HTR-8/SVneo (cell line): ENCODE results near the gene C13orf42.
"Not testable (repeated sequence)": the region's sequence is repeated elsewhere in the genome, so short reads cannot be mapped to it uniquely, and the experiment has no call there.

Experiments
- DNase-seq: peaks from one replicate; pipeline ENCODE4 v3.0.0; 2011; ENCODE audit warnings: low spot score, mixed read lengths; ENCODE audit not compliant: insufficient read length
- FAIRE-seq: peaks from 2 replicates; lab custom pipeline; 2011; peaks lifted over from hg19 to GRCh38; lab: Jason Lieb, UNC

The C13orf42 gene

DNA sequence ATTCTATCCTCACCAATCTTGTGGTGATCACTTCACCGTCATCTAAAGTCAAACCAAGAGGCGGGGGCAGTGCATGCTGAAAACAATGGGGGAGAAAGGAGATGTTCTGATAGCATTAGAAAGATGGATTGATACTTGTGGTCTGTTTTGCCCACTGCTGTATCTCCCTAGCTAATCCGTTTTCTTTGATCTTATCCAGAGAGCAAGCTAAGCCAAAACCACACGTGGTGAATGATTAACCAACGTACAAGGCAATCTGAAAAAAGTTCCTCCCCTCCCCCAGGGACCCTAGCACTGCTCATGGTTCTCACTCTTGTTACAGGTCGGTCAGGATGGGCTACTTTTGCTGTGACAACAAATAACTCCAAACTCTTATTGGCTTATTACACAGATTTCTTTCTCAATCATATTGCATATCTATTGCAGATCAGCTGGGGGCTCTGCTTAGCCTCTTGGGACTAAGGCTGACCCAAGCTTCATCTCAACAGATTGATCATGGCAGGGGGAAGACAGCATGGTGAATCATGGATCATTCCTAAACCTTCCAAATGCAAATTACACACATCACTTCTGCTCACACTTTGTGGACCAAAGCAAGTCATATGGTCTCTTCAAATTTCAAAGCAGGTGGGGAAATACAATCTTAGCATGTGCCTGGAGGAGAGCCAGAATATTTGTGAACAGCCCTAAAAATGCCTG lies 11.9 kb upstream of the C13orf42 start:
- no peak for FAIRE-seq
- DNase-seq: no peak

- FAIRE-seq: not testable (repeated sequence)
These were observed 9.8 kb upstream of the C13orf42 start for GRCh38 chr13:51120873-51121272.

DNA sequence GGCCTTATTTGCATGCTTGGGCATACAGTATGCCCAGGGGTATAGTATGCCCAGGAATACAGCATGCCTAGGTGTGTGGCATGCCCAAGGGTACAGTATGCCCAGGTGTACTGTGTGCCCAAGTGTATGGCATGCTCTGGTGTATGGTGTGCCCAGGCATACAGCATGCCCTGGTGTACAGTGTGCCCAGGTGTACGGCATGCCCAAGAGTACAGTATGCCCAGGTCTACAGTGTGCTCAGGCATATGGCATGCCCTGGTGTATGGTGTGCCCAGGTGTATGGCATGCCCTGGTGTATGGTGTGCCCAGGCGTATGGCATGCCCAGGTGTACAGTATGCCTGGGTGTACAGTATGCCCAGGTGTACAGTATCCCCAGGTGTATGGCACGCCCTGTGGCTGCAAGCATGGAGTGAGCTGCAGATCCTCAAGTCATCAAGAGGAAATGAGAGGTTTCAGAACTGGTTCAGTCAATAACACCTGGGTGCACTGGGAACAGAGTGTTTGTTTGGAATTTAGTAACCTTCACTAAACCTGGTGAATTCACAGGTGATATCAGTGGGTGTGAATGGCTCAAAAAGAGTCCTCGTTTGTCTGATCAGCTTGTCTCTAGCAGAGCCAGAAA lies 7.8 kb upstream of the C13orf42 start:
- no peak for FAIRE-seq
- DNase-seq: no peak

More at GRCh38 chr13:51120873-51121272, 9.8 kb upstream of the C13orf42 start:
- DNase-seq: peak; percentile 7

GRCh38 chr13:51113969-51114368 lies 2.9 kb upstream of the C13orf42 start:
- DNase-seq (no peak), FAIRE-seq (no peak)

- DNase-seq: no peak
- FAIRE-seq: no peak
These were observed 2.3 kb upstream of the C13orf42 start for GRCh38 chr13:51113186-51113881.

- FAIRE-seq: no peak
- no peak for DNase-seq
These were observed 1.7 kb upstream of the C13orf42 start for GRCh38 chr13:51112771-51113170.

DNA sequence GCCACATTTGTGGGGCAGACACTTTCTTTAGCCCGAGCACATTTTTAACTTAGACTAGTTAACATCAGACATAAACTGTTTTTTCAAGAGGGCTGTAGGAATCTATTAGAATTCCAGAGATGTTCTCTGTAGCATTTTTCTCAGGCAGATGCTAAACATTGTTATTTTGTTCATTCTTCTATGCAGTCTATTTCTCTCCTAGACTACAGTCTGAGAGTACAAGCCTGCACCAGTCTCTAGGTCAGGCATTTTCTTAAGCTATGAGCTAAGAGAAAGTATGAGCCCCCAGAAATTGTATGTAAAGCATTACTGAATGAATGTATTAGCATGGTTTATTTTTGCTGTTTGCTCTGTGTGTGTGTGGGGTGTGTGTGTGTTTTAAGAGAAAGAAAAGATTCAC lies 923 bp upstream of the C13orf42 start:
- FAIRE-seq: no peak
- DNase-seq: no peak

DNA sequence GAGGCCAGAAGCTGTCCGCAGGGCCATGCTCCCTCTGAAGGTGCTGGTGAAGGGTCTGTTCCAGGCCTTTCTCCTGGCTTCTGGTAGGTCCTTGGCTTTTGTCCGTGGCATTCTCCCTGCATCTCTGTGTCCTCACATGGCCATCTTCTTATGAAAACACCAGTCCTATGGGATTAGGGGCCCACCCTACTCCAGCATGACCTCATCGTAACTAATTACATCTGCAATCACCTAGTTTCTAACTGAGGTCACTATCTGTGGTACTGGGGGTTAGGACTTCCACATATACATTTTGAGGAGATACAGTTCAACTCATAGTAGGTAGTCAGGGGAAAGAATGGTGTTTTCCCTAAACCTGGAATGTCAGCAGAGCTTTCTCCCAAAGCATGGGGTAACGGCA lies 3.1 kb downstream of the C13orf42 start:
- no peak for FAIRE-seq
- DNase-seq: no peak

DNA sequence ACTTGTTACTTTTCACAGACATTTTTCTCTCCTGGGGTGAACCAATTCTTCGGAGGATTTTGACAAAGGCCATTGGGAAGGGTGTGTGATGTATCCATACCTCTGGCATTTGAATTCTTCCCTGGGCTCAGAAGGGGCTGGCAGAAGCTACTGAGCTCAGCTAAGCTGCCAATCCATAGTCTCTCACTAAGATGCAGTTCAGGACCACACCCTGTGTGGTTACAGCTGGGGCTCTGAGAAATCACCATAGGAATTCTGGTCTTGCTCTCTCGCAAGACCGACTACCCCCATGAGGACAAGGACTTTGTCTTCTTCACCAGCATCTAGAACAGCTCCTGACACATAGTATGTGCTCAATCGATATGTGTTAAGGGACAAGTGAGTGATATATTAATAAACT lies 6.0 kb downstream of the C13orf42 start:
- DNase-seq (no peak), FAIRE-seq (no peak)

DNA sequence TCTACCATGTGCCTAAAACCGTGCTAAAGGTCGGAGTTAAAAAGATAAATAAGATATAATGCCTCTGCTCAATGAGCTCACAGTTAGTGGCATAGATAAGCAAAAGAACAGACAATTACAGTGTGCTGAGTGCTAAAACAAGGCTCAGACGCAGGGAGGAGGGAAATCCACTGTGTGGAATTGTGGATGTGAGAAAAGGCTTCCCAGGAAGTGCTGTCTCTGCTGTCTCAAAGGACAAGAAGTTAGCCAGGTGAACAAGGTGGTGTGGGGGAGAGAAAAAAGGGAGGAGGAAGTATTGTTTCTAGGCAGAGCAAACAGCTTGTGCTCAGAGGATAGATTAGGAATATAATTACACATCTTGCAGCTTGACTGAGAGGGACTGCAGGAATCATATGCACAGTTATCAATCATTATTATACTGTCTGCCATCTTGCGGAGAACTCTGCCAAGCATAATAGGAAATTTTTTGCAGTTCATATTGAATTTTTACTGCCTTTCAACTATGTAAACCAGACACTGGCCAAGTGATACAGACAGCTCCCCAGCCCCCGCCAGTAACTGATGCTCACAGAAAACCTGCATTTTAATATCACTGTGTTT lies 9.3 kb downstream of the C13orf42 start:
- DNase-seq: no peak
- FAIRE-seq: no peak

GRCh38 chr13:51097353-51098043 lies 13.6 kb downstream of the C13orf42 start:
- FAIRE-seq: no peak
- no peak for DNase-seq

DNA sequence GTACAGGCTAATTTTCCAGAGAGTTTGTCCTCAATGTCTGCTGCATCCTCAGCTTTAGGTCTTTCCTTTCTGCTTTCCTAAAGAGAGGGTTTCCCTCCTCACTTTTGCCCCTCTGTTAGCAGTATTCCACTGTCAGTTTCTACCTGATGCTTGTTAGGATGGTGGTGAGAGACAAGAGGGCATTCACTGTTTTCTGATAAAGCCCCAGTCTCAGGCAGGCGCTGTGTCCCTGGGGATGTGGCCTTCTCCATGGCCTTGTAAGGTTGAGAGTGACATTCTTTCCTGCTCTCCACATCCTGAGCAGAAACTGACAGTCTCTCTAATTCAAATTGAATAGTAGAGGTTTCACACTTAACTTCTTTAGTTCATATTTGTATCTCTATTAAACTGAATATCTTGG lies 14.9 kb downstream of the C13orf42 start:
- FAIRE-seq: no peak
- DNase-seq: no peak

DNA sequence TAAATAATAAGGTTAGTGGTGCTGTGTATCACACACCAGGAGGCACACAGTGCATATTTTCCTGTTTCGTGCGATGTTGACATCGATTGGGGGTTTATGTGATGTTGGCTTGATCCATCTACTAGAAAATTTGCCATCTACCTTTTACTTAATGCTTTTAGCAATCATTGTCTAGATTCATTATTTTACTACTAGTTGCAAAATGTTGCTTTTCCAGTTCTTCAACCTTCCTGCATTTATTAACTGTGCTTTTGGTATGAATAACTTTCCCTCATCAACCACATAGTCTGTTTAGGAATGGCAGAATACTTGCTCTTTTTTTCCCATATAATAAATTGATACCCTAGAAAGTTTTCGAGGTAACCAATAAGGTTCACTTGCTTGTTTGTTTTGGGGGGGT lies 17.5 kb downstream of the C13orf42 start:
- no peak for DNase-seq
- no peak for FAIRE-seq

DNA sequence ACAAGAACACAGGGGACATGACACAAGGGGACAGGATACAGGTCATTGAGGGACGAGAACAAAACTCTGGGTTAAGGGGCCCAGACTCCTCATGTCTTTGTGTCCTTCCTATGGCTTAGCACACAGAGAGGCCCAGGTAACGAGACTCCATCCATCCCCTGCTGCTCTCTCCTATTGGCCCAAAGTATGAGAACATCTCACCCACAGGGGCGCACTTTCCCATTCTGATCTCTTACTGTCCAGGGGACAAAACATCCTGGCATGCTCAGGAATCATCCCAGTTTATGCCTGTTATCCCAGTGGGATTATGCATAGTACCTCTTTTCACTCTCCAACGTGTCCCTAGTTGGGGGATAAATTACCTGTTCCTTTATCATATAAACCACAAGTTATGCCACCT lies 19.2 kb downstream of the C13orf42 start:
- no peak for FAIRE-seq

GRCh38 chr13:51083706-51084105 lies 27.4 kb downstream of the C13orf42 start:
- FAIRE-seq (no peak), DNase-seq (no peak)

More for the DNA sequence above, 19.2 kb downstream of the C13orf42 start:
- no peak for DNase-seq

- not testable (repeated sequence) for FAIRE-seq, DNase-seq
These were observed 30.5 kb downstream of the C13orf42 start for GRCh38 chr13:51080478-51081065.

DNA sequence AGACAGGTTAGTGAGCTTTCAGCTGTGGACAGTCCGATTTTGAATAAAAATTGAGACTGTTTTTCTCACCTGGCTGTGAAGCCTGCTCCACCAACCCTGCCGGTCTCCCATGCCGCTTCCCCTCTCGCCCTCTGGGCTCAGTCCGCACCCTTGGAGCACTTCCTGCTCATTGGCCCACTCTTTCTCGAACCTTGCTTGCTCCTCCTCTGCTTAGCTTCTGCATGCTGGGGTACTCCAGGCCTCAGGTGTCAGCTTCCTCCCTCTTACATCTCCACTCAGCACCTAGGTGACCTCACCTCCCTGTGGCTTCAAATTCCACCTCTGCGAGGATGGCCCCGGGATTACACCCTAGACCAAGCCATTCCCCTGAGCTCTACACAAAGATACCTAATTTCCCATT lies 39.6 kb downstream of the C13orf42 start:
- DNase-seq (no peak), FAIRE-seq (no peak)

GRCh38 chr13:51070005-51070649 lies 40.9 kb downstream of the C13orf42 start:
- FAIRE-seq (no peak), DNase-seq (peak; percentile 45)

GRCh38 chr13:51068501-51068900 lies 42.6 kb downstream of the C13orf42 start:
- FAIRE-seq: no peak
- no peak for DNase-seq

- DNase-seq (no peak), FAIRE-seq (no peak)
These were observed 43.4 kb downstream of the C13orf42 start for GRCh38 chr13:51067706-51068105.
